Nucleus accumbens (tissue), 56 donors: Measurements from ENCODE around the gene ATP6V0D1.
A peak's percentile ranks its signal among the peaks of the same experiment; 100 is the strongest.

ENCODE experiments used
- DNase-seq, 56 donors: peaks; one replicate each; lab custom pipeline; 2025; lab: John Stamatoyannopoulos, UW

ATP6V0D1 gene

DNA sequence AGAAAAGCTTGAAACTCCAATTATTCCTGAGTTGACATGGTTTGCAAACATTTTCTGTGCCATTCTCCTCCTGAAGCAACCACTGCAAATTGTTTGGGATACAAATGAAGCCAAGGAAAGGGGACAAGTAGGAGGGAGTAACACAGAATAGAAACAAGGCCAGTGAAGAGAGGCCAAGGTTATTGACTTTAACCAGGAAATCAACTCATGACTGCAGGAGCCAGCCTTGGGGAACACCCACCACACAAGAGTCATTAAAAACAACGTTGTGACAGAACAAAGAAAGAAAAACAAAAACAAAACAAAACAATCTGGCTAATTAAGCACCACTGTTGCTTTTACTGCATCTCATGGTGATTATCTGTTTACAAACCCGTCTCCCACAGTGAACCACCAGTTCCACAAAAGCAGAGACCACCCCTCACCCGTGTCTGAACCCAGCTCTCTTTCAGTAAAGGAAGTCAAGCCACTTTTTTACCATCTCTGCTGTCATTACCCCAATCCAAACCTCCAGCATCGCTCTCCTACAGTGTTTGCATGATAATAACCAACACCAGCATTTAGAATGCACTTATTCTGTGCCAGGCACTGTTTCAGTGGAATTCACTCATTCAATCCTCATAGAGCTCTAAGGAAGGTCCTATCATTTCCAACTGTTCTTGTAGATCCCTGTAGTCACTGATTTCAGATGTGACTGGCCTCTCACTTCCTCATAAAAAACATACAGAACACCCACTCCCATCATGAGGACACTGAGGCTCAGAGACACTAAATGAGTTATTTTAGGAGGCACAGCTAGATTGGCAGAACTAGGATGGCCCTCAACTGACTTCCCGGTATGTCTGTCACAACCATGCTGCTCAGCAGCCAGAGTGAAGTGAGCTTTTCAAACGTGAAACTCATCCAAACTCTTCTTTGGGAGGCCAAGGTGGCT, 66.7 kb downstream of the ATP6V0D1 start:
- DNase-seq, result no peak

DNA sequence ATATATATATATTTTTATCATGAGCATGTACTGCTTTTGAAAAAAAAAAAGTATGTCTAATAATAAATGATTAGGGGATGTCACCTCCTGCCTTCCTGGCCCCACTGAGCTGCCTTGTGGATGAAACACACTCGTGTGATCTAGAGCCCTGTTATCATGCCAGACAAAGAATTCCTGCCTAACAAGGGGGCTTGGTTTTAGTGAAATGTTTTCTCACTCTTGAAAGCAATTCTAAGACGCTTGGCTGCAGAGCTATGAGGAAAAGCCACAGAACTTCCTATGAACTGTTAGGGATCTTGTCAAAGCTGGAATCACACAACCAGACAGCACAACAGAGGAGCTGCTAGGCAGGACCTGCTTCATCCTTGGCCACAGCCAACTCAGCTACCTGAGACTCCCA, 68.7 kb downstream of the ATP6V0D1 start:
- DNase-seq, result no peak

DNA sequence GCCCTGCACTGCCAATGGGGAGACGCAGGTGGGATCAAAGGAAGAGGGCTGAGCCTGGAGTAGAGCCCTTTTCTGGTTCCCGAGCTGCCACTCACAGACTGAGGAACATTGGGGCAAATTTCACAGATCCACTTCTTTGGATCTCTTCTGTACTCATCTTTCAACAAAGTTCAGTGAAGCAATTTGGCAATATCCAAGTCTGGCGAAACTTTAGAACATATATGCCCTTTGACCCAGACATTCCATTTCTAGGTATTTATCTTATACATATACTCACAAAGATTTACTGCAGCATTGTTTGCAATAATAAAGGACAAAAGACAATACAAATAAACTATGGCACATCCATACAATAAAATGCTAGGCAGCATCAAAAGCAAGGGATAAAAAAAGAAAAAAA, 69.6 kb downstream of the ATP6V0D1 start:
- no peak for DNase-seq

DNA sequence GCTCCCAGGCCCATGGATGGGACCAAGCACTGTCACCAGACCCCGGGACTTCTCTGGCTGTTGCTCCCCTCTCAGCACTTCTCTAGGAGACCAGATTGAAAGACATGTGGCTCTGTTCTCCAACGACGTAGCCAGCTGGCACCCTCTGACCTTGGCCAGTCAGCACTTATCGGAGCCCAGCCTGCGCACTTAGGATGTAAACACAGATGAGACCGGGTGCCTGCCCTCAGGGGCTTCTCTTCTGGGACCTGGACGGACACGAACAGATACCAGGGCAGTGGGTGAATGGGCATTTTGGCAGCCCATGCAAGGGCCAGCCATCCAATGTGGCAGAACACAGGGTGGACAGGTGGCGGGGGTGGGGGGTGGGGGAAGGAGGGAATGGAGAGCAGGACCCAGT, 71.3 kb downstream of the ATP6V0D1 start:
- DNase-seq, result no peak

DNA sequence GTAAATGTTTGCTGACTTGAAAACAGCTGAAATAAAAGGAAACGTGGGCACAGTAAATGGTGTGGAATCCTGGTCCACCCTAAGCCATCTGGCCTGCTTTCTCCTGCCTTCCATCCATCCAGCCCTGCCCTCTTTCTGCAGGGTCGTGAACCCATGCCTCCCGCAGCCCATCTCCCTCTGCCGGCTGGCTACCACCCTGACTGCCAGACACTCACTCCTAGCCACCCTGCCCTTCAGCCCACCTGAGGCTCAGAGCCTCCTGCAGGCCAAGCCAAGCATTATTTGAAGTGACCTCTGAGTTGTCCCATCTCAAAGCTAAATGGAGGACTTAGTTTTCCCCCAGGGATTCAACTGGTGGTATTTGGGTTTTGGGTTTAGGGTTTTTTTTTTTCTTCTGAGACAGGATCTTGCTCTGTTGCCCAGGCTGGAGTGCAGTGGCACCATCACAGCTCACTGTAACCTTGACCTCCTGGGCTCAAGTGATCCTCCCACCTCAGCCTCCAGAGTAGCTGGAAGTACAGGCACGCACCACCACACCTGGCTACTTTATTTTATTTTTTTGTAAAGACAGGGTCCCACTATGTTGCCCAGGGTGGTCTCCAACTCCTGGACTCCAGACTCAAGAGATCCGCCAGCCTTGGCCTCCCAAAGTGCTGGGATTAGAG, 73.0 kb downstream of the ATP6V0D1 start:
- DNase-seq, result no peak

DNA sequence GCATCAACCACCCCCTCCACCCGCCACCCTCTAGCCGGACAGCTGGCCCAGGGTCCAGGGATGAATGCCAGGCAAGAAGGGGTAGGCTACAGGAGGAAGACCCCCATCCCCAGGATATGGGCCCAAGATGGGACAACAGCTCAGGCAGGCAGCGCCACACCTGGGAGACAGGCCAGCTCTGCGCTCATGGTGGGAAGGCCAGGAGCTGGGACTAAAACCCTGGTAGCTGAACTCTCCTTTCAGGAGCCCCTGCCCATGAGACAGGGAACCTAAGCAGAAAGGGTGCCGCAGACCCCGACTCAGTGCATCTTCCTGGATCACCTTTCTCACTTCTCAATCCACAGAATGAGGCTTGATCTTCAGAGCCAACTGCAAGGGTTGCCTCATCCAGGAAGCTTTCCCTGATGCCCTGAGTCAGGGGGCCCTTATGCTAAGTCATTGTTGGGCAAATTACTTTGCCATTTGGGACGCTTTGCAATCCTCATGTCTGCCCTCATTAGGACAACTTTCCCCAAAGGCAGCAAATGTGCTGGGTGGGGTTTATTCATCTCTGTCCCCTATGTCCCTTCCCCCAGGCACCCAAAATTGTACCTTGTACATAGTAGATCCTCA, 73.7 kb downstream of the ATP6V0D1 start:
- no peak for DNase-seq

DNA sequence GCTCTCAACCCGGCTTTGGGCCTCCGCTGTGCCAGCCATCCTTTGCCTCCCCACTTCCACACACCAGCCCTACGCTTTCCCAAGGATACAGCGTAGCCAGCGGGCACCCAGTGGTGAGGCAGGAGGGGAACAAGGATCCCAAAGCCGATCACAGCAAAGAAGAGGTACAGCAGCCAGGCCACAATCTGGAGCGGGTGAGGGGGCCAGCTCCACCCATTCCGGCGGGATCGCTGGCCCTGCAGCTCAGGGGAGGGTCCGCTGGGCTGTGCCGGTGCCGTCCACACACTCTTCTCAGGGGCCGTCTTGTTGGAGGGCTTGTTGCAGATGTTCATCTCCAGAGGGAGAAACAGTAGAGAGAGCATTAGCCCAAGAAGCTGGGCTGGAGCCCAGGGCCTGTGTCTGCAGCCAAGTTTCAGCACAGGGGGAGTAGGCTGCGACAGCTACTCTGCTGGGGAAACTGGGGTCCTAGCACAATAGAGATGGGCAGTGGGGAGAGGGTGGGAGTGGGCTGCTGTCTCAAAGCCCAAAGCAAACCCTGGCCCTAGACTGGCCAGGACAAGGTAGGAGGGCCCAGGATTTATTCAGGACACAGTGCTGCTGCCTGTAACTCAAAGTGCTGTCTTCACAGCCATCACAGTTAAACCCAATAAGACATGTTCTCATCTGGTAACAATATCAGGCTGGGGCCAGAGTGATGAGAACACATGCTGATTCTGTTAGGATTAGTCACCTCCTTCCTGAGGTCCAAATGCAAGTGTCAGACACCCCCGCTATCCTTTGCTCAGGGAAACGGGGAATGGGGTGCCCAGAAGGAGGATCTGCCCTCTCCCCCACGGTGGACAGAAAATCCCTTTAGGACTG, 74.6 kb downstream of the ATP6V0D1 start:
- DNase-seq, result peak in 5 of 56 donors; percentile 11 to 37 (median 30)

DNA sequence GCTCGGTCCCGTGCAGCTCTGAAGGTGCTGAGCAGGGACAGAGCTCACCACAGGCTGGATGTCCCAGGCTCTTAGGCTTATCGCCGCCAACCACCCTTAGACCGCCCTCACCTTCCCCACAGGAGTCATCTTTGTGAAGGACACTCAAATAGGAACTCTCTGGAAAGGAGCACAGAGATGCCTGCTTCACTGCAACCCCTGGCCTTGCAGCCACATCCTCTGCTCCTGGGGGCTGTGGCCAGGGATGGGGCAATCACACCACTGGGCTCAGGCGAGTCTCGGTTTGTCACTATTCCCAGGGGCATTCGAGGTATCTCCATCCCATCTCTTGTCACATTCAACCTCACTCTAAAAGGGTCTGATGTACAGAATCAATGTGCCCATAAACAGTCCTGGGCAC, 75.6 kb downstream of the ATP6V0D1 start:
- no peak for DNase-seq

DNA sequence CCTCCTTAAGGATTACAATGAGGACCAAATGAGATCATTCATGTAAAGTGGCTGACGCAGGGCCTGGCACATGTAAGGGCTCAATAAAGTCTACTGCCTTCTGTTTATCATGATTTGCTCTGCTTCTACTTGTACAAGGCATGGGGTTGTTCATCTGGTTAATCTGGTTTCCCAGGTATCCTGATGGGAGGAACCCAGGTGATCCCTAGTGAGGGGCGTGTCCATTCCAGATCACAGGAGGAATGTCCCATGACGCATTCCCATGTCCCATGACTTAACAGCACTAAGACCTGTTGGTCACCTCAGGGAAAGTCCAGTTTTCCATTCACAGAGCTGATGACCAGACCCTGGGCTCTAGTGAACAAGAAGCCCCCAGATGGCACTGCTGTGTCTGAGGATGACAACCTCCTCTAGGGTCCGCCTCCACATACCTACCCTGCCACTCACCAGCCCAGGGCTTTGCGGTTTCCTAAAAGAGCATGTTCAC, 76.2 kb downstream of the ATP6V0D1 start:
- no peak for DNase-seq

DNA sequence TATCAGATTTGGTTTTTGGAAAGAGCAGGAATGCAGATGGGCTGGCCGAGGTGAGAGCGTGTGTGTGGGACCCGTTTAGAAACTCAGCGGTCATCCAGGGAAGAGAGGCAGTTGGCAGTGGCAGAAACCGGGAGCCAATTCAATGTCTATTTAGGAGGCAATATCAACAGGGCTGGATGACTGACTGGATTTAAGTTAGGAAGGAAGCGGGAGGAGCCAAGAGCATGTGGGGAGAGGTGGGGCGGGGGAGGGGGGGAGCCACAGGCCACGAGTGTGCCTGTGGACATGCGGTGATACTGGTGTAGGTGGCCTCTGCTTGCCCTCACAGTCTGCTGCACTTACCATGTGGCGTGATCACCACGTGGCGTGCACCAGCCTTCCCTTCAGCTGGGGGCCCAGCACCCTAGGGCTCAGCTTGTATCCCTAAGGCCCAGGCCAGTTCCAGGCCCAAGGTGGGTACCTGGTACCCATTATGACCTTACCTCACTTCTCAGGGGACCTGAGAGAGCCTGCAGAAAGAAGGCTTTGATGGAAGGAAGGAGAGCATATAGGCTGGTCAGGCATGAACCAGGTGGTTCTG, 76.9 kb downstream of the ATP6V0D1 start:
- DNase-seq, result no peak

DNA sequence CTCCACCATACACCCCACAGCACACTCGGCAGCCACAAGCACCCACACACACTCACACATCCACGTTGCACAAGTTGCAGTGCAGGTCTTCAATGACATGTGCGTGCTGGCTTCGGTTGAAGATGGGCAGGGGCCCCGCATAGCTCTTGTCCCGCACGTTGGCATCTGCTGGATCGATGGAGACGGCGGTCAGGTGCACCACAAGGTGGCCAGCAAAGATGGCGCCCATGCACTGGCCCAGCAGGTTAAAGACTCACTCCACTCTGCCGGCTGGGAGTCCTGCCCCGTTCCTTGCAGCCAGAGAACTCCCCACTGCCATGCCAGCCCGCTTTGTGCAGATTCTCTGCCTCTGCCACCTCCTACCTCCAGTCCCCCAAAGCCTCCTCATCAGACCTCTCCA, 80.1 kb downstream of the ATP6V0D1 start:
- no peak for DNase-seq

DNA sequence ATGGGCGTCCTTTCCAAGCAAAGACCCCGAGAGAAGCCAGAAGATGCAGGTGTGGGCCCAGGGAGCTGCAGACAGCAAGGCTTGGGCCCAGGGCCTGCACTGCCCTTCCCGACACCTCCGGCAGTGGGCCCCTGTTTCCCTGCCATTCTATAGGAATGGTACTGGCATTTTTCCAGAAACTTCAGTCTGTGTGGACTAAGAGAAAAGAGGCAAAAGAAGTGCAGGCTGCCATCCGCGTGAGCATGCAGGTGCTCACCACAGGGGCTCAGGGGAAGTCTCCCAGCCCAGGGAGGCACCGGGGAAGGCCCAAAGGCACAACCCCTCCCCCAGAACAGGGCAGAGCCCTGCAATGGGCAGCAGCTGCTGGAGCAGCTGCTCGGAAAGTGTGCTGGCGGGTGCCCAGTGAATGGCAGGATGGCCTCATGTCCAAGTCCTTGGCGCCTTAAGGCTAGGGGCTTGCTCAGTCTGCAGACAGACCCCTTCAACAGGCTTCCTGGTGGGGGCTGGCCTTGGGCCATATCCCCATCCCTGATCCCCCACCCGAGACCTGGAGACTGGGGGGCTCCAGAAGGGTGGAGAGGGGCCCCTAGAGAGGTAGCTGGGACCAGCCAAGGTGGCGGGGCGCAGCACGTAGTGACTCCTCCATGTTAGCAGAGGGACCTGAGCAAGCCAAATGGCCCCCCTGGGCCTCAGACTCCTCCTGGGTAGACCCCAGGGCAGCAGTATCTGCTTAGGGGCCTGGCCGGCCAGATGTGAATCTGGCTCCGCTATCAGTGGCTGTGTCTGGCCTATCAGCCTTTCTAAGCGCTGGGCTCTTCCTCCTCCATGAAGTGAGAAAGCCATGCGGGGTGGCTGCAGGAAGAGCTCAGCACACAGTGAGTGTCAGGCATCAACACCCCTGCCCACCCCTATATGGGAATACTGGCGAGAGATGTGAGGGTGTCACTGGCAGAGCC, 80.9 kb downstream of the ATP6V0D1 start:
- DNase-seq, result no peak

DNA sequence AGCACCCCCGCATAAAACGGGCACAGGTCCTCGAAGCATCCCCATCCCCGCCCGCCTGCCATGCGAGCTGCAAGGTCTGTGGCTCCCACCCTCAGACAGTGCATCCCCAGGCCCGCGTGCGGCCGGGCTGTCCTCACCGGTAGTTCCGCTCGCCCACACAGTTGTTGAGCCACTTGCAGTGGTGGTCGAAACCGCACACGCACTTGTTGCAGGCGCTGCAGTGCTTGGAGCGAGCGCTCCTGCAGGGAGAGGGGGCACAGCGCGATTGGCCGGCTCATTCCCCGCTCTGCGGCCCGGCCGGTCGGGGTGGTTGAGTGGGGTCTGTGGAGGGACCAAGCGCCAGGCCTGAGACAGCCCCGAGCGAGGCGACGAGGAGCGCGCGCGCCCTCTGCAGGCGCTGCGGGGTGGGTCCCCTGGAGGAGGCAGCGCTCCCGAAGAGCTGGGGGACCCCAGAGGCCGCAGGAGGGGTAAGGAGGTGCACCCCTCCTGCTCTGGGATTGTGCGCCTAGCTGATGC, 81.7 kb downstream of the ATP6V0D1 start:
- DNase-seq, result peak in 32 of 56 donors; percentile 16 to 68 (median 36)

DNA sequence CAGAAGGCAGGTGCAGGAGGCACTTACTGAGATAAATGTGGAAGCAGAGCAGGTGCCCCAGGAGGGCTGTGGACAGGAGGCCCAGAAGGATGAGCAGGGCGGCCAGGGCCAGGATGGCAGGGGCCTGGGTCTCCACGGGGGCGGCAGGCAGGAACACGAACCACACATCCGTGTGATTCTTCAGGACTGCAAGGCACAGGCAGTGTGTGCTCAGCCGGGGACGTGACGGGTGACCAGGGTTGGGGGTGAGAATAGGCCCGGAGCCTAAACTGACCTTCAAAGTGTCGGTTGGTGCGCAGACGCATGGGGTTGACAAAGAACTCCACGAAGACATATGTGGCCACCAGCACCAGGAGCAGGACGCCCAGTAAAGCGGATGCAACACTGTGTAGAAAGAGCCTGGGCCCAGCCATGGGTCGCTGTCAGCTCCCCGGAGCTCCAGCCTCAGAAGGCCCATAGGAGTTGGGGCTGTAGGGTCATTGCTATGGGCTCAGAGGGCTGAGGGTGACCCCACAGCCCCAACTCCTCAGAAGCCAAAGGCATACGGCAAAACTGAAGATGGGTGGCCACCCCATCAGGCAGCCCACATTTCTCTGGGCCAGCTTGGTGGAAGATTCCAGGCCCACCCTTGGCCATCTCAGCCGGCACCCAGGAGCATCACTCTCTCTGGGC, 82.3 kb downstream of the ATP6V0D1 start:
- DNase-seq, result no peak

DNA sequence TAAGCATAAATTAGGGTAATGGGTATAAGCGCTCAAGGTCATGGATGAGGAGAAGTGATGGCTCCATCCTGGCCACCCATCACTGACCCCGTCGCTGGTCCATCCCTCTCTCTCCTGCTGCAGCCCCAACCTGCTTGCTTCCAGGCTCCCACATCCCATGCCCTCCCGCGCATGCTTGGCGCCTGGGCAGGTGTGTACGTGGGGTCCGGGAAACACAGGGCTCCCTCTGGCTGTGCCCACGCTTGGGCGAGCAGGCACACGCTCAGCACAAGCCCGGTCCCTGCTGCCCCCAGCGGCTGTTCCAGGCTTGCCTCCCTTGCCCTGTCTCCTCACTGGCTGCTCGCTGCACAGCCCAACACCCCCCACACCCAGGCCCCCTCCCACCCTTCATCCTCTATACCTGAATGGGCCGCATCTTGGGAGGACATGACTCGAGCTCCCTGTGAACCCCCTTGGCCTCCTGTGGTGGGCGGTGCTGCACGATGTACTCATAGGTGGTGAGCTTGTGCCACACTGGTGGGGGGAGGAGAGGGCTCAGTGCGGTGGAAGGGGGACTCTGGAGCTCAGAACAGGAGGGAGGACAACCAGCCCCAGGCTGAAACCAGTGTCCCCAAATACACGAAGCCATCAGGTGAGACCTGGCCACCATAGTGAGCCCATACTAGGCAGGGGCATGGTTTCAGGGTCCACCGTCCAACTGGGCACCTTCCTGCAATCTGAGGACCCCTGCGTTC, 83.0 kb downstream of the ATP6V0D1 start:
- DNase-seq, result no peak

DNA sequence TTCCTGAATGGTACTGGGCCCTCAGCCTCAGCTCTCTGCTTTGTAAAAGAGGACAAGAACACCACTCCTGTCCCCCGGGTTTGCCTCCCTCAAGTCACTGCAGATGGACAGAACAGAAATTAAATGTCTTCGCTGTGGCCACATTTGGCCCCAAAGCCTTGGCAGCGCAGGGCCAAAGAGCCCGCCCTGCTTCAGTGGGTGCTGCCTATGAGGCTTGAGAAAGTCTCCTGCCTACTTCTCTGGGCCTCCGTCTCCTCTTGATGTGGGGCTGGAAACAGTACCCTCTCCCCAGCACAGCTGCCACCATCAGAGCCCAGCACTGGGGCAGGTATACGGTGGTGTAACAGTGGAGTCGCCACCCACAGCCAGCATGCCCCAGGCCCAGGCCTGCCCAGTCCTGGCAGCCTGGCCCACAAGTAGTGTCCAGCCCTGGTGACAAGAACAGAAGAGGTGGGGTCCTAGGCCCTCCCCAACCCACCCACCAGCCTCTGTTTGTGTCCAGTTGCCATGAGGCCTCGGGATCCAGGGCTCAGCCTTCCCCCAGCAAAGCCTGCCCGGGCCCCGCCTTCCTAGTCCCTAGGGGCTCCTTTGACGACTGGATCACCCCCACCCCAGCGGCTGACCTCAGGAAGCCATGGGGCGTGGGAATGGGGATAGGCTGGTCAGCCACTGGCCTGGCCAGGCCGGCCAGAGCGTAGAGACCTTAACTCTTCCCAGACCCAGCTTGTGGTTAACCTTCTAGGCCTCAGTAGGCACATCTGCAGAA, 83.7 kb downstream of the ATP6V0D1 start:
- no peak for DNase-seq
